Measurements from ENCODE around the gene FBXL16.
"Not testable (repeated sequence)": the region's sequence is repeated elsewhere in the genome, so short reads cannot be mapped to it uniquely, and the experiment has no call there.

Gene FBXL16

GRCh38 chr16:714079-714478 is 8.5 kb upstream of the FBXL16 start:
- no peak overlapping the region for H3K27ac ChIP-seq (ENCODE audit: low read depth, low read length, poor library complexity, severe bottlenecking)
- H3K4me2 ChIP-seq (ENCODE audit: low read length) = no peak overlapping the region
- H3K36me3 ChIP-seq (ENCODE audit: insufficient read depth, low read length) = no peaks in the 10 kb centered on the region

GRCh38 chr16:712740-713250 is 7.2 kb upstream of the FBXL16 start:
- not testable (repeated sequence) for H3K9me3 ChIP-seq (ENCODE audit: low read length); H2AFZ ChIP-seq (ENCODE audit: low read length); H3K27ac ChIP-seq (ENCODE audit: low read depth, low read length, poor library complexity, severe bottlenecking); H3K9me2 ChIP-seq (ENCODE audit: low read depth, low read length); H4K20me1 ChIP-seq (ENCODE audit: insufficient read depth, low read length); H3K9ac ChIP-seq (ENCODE audit: low read length); H3K79me2 ChIP-seq (ENCODE audit: insufficient read depth, low read length); H3K36me3 ChIP-seq (ENCODE audit: insufficient read depth, low read length); H3K4me3 ChIP-seq (ENCODE audit: low read depth, low read length, poor library complexity, severe bottlenecking); H3F3A ChIP-seq (ENCODE audit: insufficient read depth, low read length); H3K4me2 ChIP-seq (ENCODE audit: low read length)
- Histone ChIP-seq H3K27me3 (ENCODE audit: insufficient read depth, low read length) (peaks cover 22% of the 10 kb centered on the region), H3K4me1 (ENCODE audit: insufficient read depth, low read length, severe bottlenecking) (peaks cover 15% of the 10 kb centered on the region)
- TF ChIP-seq CTCF (IDR thresholded peaks at IDR 0.05; ENCODE audit: low read length) = peak; percentile 35

More at GRCh38 chr16:714079-714478, 8.5 kb upstream of the FBXL16 start:
- Histone ChIP-seq H3K27me3 (ENCODE audit: insufficient read depth, low read length) (peaks cover 23% of the 10 kb centered on the region), H3K9ac (ENCODE audit: low read length) (no peak overlapping the region), H3K4me3 (ENCODE audit: low read depth, low read length, poor library complexity, severe bottlenecking) (no peak overlapping the region), H3K4me1 (ENCODE audit: insufficient read depth, low read length, severe bottlenecking) (peaks cover 15% of the 10 kb centered on the region), H3K9me2 (ENCODE audit: low read depth, low read length) (no peaks in the 10 kb centered on the region), H3F3A (ENCODE audit: insufficient read depth, low read length) (no peaks in the 10 kb centered on the region), H4K20me1 (ENCODE audit: insufficient read depth, low read length) (no peaks in the 10 kb centered on the region), H2AFZ (ENCODE audit: low read length) (no peak overlapping the region), H3K9me3 (ENCODE audit: low read length) (no peaks in the 10 kb centered on the region), H3K79me2 (ENCODE audit: insufficient read depth, low read length) (no peaks in the 10 kb centered on the region)
- no peak for TF ChIP-seq CTCF (IDR thresholded peaks at IDR 0.05; ENCODE audit: low read length)
- TF ChIP-seq EZH2 (IDR thresholded peaks at IDR 0.05; ENCODE audit: borderline replicate concordance, low read length) = no peak

- H3K27me3 ChIP-seq (ENCODE audit: insufficient read depth, low read length) = peaks cover 22% of the 10 kb centered on the region
- TF ChIP-seq CTCF (IDR thresholded peaks at IDR 0.05; ENCODE audit: low read length) (peak; percentile 79), EZH2 (IDR thresholded peaks at IDR 0.05; ENCODE audit: borderline replicate concordance, low read length) (no peak)
- H3F3A ChIP-seq (ENCODE audit: insufficient read depth, low read length) = no peaks in the 10 kb centered on the region
- no peak overlapping the region for H3K4me2 ChIP-seq (ENCODE audit: low read length)
- H3K27ac ChIP-seq (ENCODE audit: low read depth, low read length, poor library complexity, severe bottlenecking) = no peak overlapping the region
- H3K9me2 ChIP-seq (ENCODE audit: low read depth, low read length) = no peaks in the 10 kb centered on the region
- H2AFZ ChIP-seq (ENCODE audit: low read length) = no peak overlapping the region
- H3K9me3 ChIP-seq (ENCODE audit: low read length) = no peaks in the 10 kb centered on the region
- no peak overlapping the region for H3K9ac ChIP-seq (ENCODE audit: low read length)
- no peaks in the 10 kb centered on the region for H3K36me3 ChIP-seq (ENCODE audit: insufficient read depth, low read length)
- H3K79me2 ChIP-seq (ENCODE audit: insufficient read depth, low read length) = no peaks in the 10 kb centered on the region
- H3K4me3 ChIP-seq (ENCODE audit: low read depth, low read length, poor library complexity, severe bottlenecking) = no peak overlapping the region
- H4K20me1 ChIP-seq (ENCODE audit: insufficient read depth, low read length) = no peaks in the 10 kb centered on the region
- H3K4me1 ChIP-seq (ENCODE audit: insufficient read depth, low read length, severe bottlenecking) = peaks cover 15% of the 10 kb centered on the region
Measured at GRCh38 chr16:711548-712320, 6.1 kb upstream of the FBXL16 start.

Measured in OCI-LY1 (cell line).